HG02943 (cell line): ENCODE results near the gene PACSIN2.
"Not testable (repeated sequence)": the region's sequence is repeated elsewhere in the genome, so short reads cannot be mapped to it uniquely, and the experiment has no call there.

Source experiments
- ATAC-seq: cut with Tn5 transposase; IDR thresholded peaks from one replicate; pipeline ENCODE4 v1.9.1; 2021; ENCODE audit warnings: mild to moderate bottlenecking, low read depth, moderate library complexity; ENCODE audit not compliant: unreplicated experiment

Gene PACSIN2

DNA sequence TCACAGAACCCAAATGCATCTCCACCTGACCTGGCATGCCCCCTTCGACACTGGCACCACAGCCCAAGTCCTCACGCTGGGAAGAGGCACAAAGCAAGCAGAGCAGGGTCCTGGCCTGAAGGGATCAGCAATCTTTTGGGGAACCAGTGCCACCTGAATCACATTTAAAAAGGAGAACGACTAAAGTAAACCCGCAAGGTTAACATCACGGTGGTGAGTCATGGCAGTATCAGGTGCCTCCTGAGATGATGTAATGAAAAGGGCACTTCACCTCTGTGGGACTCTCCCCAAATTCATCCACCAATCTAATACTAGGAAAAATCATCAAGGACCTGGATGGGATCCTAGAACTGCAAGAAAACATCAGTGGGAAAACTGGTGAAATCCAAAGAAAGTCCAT lies 44.9 kb downstream of the PACSIN2 start:
- no peak for ATAC-seq

DNA sequence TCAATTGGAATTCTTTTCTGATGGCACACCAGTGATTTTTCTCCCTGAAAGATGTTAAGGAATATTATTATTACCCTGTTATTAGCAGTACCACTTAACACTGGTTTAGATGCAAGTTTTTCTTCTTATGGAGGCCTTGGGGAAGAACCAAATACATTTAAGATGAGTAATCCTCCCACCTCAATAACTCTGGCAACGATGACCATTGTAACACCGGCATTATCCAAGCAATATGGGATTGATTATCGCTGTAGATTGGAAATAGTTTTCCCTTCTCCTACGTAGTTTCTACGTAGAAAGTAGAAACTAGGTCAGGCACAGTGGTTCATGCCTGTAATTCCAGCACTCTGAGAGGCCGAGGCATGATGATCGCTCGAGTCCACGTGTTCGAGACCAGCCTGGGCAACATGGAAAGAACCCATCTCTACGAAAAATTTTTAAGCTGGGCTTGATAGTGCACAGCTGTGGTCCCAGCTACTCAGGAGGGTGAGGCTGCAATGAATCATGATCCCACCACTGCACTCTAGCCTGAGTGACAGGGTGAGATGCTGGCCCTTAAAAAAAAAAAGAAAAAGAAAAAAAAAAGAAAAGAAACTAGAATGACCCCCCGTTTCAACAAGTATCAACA lies 45.5 kb downstream of the PACSIN2 start:
- no peak for ATAC-seq

DNA sequence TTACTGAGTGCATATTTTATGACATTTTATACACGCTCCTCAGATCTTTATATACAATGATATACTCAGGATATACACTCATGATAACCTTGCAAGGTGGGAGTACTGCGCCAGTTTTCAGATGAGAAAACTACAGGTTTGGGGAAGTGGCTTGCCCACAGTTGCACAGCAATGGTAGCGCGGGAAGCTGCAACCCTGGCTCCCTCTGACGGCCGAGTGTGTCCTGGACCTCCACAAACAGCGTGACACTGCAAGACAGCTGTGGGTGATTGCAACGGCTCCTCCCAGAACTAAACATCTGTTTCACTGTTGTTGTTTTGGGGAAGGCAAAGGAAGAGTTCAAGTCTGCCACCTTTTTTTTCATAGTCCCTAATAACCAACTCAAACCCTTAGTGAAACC lies 47.0 kb downstream of the PACSIN2 start:
- ATAC-seq = no peak

DNA sequence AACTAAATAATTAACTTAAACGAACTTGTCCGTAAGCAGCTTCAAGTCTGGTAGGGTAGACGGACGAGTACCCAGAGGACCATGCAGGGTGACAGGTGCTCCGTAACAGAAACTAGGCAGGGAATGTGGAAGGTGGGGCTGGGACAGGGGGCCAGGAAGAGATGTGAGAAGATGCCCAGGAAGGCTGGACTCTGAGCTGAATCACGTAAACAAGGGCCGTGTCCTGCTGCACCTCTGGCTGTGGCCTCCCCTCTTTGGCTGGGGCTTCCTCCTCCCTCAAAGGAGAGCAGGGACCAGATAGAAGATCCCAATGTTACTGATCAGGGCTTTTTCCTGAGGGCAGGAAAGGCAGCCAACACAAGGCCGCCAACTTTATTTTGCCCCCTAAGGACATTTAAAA lies 47.9 kb downstream of the PACSIN2 start:
- ATAC-seq = no peak

DNA sequence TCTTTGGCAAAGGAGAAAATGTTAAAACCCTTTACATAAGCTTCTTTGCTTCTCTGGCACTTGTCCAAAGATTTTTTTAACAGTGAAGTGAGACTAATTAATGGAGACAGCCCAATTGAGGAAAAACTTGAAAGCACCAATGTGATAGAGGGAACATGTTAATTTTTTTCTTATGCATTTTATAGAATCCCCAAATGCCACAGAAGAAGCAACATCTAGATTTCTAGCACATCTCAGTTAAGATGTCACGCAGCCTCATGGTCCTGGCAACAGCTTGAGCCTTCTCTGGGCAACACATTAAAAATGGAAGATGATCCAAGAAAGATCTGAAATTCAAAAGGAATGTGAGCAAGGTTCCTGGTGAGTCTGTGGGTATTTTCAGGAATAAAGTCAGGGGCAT lies 48.5 kb downstream of the PACSIN2 start:
- no peak for ATAC-seq

DNA sequence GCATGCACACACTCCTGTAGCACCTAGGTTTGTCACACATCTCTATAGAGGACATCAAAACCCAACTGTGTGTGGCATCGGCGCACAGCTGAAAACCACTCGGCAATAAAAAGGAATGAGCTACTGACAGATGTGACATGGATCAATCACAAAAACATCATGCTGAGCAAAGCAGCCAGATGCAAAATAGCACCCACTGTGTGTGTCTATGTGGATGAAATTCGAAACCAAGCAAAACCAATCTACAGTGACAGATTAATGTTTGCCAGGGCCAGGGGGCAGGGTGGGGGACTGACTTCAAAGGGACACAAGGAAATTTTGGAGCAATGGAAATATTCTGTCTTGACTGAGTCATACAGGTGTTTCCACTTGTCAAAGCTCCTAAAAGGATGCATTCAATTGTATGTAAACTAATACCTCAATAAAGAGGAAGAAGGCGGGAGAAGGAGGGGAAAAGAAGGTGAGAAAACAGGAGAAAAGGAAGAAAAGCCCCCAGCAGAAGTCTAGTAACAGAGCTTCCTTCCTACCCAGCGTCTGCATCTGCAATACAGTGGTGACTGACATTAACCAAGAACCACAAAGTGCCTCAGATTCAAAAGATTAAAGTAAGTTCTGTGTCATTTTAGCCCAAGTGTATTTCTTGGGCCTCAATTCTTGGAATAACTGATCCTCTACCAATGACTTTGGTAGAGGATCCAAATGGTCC lies 49.8 kb downstream of the PACSIN2 start:
- peak; percentile 55 for ATAC-seq

DNA sequence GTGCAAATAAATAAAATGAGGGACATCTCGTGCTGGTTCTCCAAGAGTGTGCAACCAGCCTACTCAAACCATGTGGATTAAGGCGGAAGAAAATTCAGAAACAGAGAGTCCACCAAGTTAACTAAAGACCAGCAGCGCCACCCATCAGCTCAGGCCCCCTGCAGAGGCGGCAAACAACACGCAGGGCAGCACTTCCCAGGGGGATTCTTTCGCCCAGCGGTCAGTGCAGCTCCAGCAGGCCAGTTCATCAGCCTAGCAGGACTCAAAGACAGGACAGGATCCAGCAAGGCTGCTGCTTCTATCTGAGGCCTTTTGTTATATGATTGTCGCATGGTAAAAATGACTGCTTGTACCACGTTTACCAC lies 51.7 kb downstream of the PACSIN2 start:
- no peak for ATAC-seq

DNA sequence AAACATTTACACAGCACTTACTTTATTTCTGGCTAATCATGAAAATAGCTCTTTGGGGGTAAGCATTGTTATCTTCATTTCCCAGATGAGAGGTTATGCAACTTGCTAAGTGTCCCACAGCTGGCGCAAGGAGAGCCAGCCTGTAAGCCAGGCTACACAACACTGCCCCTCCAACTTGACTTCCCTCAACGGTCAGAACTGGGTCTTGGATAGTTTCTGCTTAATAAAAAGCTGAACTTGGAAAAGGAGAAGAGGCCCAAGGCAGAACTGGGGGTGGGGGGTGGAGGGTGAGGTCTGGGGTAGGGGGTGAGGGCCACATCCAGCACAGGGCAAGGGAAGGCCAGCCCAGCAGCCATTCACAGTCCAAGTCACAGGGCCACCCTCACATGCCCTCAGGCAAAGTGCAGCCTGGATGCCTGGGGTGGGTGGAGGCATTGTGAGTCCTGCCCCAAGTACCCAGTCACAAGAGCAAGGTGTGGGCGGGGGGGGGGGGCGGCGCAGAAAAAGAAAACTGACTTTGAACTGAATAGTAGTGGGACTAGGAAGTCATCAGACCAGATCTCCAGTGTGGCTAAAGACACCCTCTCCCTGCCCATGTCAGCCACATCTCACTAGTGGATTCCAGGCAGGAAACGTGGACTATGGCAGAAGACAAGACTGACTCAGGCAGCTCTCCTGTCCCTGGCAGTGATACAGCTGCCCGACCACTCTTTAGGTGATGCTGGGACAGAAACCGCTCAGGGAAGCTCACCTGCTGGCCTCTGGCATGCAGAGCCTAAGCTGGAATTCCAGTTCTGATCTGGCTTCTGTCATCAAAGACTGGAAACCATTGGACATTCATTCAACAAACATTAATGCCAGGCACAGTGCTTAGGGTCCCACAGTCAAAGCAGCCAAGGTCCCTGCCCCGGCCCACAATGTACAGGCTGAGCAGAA lies 52.4 kb downstream of the PACSIN2 start:
- ATAC-seq = no peak

DNA sequence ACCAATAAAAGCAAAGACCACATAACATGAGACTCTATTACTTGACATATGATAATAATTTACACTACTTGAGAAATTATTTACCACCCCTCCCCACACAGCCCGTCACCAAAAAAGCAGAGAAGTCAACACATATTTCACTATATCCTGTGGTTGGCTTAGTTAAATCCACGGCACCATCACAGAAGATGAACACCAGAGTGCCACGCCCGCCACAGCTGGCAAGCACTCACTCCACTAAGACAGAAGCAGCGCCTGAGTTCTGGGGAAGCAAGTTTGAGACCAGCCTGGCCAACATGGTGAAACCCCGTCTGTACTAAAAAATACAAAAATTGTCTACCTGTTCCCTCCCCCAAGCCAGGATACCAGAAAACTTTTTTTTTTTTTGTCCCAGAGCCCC lies 53.1 kb downstream of the PACSIN2 start:
- no peak for ATAC-seq

DNA sequence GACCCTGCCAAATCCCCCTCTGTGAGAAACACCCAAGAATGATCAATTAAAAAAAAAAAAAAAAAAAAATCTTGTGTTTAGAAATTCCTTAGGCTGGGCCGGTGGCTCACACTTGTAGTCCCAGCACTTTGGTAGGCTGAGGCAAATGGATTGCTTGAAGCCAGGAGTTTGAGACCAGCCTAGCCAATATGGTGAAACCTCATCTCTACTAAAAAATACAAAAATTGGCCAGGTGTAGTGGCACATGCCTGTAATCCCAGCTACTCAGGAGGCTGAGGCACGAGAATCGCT lies 53.6 kb downstream of the PACSIN2 start:
- not testable (repeated sequence) for ATAC-seq

DNA sequence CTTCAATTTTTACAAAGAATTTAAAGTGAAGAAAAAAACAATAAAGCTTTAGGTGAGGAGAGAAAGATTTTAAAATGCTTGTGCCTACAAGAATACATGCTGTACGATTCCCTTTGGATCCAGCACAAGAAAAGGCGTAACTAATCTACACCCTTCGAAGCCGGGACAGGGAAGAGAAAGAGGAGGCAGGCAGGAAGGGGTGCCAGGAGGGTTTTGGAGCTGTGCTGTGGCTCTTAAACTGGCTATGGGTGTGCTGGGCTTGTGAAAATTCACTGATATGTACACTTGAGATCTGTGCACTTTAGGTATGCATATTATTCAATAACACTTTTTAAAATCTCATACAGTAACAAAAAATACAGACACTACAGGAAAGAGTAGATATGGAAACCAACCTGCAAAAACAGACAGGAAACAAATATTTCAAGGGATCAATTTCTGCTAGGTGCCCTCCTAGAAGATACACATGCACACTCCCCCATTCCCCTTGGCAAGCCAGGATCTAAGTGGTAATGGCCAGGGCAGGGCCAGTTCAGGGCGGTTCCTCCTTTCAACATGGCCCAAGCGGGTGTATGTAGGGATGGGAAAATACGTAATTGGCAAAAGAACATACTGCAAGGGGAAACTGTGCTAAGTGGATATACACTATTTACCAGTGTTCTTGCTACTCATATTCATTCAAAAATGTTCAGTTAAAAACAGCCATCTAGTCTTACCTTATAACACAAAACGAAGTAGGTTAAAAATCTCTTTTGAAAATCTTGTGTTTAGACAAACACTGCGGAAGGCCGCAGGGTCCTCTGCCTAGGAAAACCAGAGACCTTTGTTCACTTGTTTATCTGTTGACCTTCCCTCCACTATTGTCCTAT lies 54.2 kb downstream of the PACSIN2 start:
- no peak for ATAC-seq

DNA sequence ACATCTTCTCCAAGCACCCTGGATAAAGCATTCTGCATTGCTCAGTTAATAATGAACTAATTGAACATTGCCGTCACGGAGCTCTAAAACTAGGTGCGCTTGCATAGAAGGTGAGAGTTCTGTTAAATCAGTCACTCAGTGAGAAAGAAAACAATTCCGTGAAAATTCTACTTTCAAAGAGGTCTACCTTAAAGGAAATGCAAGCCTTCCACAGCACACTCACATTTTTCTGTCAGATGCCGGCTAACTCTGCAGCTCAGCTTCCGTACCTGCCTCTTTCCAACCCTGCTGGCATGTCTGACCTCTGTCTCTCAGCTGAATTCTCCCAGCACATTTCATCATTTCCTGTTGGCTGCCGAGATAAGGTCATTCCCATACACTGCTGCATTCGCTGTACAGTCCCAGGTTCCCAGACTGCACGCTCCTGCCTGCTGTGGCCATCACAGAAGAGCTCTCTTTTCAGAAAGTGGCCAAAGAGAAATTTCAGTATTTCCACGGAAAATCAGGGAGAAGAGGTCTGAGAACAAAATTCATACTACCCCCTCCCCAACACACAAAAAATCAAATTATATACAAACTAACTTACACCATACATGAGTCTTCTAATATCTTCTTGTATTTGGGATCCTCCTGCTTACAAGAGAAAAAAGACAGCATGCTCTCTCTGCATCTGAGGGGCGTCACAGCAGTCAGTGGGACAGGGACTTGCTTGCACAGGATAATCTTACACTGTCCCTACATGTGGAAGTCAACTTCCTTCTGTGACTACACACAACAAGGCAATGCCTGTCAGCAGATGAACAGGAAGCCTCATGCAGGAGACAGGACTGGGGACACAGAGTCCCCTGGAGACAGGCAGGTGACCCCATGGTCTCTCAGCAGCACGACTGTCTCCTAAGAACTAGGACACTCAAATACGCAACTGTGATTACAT lies 55.1 kb downstream of the PACSIN2 start:
- no peak for ATAC-seq

DNA sequence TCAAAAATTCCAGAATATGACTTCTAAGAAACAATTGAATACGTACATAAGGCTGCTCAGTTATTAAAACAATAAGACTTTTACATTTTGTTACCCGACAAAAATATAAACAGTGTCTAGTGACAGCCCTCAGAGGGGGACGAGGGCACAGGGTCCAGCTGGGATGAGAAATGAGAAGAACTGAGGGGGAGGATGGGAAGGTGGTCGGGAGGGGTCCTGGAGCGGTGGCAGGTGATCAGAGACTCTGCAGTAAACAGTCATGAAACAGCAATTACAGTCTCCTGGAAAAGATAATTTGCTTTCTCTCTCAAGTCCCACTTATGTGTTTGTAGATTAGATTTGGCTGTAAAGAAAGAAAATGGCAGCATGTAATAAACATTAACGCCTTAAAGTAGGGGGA lies 56.0 kb downstream of the PACSIN2 start:
- ATAC-seq = no peak

DNA sequence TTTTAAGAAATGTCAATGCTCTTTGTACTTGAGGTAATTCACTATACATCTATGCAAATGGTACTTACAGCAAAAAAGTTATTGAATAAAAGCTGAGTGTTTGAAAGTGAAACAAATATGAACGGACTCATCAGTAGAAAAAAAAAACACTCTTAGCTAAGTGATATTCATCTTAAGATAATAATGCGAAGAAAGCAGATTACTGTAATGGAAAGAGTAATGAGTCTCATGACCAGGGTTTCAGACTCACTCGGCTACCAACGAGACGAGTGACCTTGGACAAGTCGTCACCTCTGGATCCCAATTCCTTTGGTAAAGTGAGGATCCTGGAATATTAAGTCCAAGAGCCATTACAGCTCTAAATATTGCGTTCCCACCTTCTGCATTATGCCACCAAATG lies 57.0 kb downstream of the PACSIN2 start:
- ATAC-seq = no peak

DNA sequence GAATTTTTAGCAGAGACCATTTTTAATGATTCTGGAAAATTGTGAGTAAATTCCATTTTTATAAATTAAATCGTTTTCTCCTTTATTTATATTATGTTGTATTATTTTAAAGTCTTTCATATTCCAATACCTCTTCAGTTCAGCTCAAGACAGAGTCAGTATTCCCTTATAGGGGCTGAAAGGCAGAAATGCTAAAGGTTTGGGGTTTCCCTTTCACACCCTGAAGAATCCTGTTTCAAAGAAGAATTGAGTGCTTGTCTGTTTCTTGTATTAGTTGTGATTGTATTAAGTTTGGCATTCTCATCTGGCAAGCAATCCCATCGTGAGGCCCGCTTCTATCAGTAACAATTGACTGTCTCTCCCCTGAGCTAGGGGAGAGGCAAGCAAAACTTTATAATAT lies 57.4 kb downstream of the PACSIN2 start:
- ATAC-seq = no peak

DNA sequence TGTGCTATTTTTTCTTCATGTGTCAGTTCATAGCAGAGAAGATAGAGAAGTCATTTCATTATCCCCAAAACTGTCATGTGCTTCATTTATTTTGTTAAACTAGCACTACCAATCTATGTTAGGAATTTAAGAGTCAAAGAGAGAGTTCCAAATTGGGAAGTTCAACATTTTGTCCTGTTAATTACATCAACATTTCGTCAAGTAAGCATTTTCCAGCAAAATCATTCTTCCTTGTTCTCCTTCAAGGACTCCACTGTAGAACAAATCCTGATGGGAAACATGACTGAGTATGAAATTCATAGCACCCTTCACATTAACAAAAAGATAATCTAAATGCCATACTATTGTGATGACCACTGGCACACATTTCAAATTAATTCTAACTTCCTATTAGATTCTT lies 59.1 kb downstream of the PACSIN2 start:
- no peak for ATAC-seq

DNA sequence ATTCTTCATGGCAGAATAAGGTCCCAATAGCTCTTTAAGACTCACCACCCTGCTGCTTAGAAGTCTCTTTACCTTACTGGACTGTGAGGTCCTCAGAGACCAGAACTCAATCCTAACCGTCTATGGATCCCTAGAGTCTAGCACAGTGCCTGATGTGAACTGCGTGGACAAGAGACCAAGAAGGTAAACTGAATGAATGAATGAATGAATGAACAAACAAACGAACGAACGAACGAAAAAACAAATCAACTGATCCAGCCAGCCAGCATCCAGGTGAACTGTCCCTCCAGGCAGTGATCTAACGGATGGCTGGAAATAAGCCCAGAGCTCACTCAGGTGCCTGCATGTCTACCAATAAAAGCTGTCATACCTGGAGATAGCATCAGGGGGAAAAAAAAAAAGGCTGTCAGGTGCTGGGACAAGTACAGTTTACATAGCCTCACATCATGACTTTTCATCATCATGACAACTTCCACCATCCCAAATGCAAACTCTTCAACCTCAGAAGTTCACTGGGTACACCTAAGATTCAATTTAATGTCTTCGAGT lies 59.8 kb downstream of the PACSIN2 start:
- ATAC-seq = no peak

DNA sequence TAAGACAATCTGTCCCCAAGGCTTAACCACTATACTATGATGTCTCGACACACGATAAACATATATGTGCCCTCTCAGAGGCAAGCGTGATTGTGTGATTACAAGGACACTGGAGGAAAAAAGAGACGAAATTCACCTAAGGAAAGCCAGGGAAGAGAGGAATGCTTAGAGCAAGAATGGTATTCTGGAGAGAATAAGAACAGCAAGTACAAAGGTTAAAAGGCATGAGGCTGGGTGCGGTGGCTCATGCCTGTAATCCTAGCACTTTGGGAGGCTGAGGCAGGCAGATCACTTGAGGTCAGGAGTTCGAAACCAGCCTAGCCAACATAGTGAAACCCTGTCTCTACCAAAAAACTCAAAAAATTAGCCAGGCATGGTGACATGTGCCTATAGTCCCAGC lies 61.2 kb downstream of the PACSIN2 start:
- not testable (repeated sequence) for ATAC-seq

DNA sequence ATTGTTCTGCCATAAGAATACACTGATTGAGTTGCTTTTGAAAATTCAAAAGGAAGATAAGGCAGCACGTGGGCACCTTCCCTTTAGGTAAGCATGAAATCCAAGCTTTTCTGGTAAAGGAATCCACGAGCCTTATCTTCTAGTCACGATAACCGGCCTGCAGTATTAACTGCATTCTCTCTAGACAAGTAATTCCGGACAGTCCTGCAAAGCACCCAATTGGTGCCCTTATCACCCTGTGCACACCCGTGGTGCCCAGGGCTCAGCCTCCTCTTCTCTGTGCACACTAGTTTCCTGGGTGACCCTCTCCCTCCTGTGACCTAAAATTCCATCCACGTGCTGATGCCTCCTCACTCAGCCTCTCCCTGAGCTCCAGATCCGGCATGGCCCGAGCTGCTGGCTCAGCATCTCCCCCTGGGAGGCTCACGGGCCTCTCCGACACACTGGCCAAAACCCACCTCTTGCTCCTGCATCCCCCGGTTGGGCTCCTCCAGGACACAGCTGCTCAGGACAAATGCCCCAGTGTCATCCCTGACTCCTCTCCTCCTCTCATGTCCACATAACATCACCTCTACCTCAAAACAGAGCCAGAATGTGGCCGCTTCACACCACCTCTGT lies 63.7 kb downstream of the PACSIN2 start:
- ATAC-seq = no peak
